Activated CD8-positive, alpha-beta memory T cell treated with anti-CD3 and anti-CD28 coated beads for 1 hour (primary cell): Measurements from ENCODE around the gene TSPO2.
"Not testable (repeated sequence)": the region's sequence is repeated elsewhere in the genome, so short reads cannot be mapped to it uniquely, and the experiment has no call there.

ENCODE experiments used
- DNase-seq, 2 donors: peaks; one replicate each; pipeline ENCODE4 v3.0.0-alpha.2; 2020; ENCODE audit warnings: low read depth in 1 of 2; ENCODE audit errors: extremely low read depth in 1 of 2

Gene TSPO2, protein sequence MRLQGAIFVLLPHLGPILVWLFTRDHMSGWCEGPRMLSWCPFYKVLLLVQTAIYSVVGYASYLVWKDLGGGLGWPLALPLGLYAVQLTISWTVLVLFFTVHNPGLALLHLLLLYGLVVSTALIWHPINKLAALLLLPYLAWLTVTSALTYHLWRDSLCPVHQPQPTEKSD

DNA sequence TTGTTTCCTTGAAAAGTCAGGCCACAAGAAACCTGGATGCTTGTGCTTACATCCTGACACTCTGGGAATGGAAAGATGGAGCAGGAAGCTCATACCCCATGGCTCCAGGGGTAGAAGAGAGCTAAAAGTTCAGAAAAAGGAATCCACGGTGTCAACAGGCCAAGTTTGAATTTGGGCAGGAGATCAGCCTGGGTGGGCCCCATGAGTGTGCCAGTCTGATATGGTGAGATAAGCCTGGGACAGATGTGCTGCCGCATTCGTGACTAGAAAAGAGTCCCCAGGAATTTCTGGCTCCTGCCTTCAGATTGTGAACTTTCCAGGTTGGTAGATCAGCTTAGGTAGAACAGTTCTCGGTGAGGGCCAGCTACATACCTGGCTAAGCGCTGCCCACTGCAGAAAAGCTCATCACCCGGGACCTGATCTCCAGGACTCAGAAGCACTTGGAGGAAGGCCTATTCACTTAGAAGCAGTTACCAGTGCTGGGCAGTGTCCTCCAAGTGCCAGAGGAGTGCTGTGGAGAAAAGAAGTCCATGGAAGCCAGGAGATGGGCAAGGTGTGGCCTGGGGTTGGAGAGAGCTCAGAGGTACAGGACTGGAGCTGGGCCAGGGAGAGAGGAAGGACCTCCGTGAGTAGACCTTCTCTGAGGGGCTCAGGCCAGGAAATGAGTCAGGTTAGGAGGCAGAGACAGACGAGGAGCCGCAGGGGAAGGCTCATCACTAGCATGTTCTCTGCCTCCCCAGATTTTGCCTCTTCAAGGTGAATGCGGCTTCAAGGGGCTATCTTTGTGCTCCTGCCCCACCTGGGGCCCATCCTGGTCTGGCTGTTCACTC is at the start of gene TSPO2:
TSPO2 (plus strand) TSS at position 242 of the 830 bp plus-strand sequence; CDS start at position 761, 519 bp downstream.
- no peak for DNase-seq

- DNase-seq, result no peak
Measured at GRCh38 chr6:40992746-40993145, 49.5 kb upstream of the TSPO2 start.

DNA sequence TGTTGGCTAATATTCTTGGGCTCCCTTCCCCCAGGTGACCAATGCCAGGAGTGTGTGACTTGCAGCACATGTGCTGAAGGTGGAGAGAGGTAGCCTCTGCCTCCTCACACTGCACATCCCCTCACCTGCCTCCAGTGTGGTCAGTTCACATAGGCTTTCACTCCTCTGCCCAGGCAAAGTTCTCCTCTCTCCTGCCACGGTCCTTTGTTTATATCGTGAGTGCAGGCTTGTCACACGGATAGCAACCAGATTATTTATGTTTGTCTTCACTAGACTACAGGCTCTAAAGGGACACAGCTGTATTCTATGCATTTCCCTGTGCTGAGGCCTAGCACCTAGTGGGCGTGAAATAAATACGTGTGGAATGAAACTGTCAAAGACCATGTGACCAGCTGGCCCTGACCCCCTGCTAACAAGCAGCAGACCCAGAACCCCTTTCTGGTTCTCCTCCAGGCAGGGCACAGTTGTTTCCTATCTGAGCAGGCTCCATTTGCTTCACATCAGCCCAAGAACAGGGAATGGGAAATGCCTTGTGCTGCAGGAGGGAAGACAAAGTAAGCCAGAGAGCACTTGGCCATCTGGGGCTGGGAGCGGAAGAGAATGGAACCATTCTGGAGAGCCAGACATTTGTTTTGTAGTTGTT is 45.6 kb upstream of the TSPO2 start:
- DNase-seq, result no peak

DNA sequence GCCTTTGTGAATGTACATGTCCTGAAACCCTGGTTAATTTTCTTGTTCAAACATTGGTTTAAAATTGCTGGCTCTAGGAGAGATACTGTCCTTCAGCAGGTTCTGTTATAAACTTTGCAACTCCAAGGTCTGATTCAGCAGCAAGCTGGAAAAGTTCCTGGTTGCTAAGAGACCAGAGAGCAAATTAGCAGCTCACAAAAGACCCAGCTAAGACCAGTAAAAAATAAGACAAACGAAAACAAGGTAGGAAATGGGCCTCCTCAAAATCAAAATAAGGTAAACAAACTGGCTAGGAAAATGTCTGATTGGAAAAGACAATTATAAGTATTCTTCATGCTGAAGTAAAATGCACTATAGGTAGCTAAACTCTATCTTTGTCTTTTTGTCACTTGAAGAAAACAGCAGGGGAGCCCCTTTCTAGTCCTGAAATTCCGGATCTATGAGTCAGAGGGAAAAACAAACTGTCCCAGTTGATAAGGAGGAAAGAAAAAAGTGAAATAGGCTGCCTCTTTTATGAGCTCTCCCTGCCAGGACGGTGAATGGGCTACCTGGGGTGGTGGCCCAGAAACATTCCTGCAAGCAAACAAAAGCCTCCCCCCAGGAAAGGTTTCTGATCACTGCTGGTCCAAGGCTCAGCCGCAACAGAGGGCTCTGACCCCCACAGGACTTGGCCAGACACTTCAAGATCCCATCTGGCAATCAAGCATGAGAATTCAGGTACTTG is 44.9 kb upstream of the TSPO2 start:
- no peak for DNase-seq

DNA sequence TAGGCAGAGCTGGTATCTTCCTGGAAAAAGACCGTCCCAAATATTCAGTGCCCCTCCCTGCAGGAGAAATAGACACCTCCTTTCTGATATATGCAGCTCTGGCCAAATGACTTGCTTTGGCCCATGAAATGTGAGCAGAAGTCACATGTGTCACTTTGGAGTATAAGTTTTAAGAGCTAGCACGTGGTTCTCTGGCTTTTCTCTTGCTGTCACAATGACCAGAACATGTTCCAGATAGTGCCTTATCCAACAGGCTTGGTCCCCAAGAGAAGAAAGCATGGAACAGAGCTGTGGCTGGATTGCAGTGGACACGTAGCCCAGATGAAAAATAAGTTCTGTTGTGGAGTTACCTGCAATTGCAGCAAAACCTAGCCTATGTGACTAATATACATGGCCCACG is 43.6 kb upstream of the TSPO2 start:
- no peak for DNase-seq

DNA sequence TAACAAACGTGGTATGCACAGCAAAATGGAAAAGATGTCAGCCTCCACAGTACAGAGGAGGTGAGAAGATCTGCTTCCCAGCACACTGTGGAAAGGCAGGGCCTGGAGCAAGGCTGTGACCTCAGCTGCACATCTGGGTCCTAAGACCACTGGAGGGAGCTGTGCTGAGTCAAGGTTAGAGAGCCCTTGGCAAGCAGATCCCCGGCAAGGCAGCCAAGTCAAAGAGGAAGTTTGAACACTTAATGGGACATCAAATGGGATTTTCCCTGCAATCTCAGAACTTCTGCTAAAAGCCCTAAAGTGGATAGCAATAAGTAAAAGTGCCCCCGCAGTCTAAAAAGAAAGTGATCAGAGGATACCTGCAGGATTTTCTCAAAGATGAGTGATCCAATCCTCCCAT is 42.7 kb upstream of the TSPO2 start:
- no peak for DNase-seq

DNA sequence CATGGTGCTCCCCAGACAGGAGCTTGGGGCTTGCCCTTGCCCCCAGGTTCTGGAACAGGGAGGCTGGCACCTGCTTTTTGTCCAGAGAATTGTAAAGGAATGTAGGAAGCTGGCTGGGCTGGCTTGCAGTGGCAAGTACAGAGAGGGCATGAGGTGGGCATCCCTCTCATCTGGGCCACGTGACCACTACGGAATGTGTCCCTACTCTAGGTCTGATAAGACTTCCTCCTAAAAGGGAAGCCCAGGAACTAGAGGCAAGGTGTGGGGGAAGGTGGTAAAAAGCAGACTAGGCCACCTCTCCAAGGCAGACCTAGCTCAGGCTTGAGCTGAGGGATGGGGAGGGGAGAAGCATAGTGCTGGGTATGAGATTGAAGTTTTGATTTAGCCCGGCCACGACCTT is 42.0 kb upstream of the TSPO2 start:
- DNase-seq, result no peak

DNA sequence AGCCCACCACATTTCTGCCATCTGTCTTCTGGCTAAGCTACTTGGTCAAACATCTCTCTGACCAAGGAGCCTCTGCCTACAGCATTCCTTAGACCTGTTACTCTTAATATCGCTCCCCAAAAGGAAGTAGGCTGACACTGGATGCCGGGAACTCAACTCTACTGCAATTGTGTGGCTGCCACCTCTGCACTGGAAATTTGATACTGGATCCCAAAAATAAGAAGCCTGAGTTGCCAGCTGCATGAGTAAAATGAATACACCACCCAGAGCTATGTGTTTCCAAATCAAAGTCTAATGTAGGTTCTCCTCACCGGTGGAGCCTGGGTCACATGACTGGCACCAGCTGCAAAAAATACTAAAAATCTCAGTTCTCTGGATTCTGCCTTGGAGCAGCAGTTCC is 40.1 kb upstream of the TSPO2 start:
- DNase-seq, result no peak

GRCh38 chr6:41006217-41006616 is 36.0 kb upstream of the TSPO2 start:
- peak in 1 of 2 donors; percentile 17 for DNase-seq

DNA sequence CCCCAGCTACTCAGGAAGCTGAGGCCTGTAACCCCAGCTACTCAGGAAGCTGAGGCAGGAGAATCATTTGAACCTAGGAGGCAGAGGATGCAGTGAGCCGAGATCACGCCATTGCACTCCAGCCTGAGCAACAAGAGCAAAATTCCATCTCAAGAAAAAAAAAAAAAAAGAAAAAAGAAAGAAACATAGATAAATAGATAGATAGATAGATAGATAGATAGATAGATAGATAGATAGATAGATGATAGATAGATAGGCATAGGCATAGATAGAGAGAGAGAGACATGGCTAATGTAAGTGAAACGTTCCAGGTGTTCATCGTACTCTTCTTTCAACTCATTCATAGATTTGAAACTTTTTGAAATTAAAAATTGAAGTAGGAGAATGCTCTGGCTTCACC is 35.3 kb upstream of the TSPO2 start:
- DNase-seq, result not testable (repeated sequence)

- DNase-seq, result no peak
Measured at GRCh38 chr6:41008011-41008410, 34.3 kb upstream of the TSPO2 start.

GRCh38 chr6:41009669-41010068 is 32.6 kb upstream of the TSPO2 start:
- DNase-seq, result no peak

GRCh38 chr6:41011673-41012072 is 30.6 kb upstream of the TSPO2 start:
- DNase-seq, result no peak

DNA sequence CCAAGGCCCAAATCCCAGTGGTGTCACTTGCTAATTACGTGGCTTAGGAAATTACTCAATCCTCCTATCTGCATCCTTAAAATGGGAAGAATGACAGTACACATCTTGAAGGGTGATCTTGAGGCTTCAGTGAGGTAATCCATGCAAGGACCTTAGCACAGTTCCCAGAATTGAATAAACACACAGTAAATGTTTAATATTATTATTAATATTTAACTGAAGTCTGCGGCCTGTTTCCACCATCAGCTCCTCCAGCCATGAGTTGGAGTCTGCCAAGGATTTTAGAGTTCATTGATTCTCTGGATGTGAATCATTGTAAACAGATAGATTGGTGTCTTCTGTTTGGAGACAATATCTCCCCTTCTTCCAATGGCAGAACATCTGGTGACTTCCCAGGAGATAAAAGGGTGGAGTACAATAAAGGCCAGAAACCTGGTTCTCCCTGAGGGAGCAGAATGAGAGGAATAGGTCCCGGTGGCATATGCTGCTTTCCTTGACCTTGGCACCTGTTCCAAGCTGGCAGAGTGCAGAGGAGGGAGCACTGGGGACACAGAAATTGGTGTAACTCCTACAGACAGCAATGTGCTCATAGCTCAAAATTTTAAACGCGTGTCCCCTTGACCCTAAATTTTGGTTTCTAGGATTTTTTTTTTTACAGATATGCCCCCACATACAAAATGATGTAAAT is 28.7 kb upstream of the TSPO2 start:
- no peak for DNase-seq

- DNase-seq, result no peak
Measured at GRCh38 chr6:41014780-41015179, 27.5 kb upstream of the TSPO2 start.

- DNase-seq, result not testable (repeated sequence)
Measured at GRCh38 chr6:41015860-41016259, 26.4 kb upstream of the TSPO2 start.

DNA sequence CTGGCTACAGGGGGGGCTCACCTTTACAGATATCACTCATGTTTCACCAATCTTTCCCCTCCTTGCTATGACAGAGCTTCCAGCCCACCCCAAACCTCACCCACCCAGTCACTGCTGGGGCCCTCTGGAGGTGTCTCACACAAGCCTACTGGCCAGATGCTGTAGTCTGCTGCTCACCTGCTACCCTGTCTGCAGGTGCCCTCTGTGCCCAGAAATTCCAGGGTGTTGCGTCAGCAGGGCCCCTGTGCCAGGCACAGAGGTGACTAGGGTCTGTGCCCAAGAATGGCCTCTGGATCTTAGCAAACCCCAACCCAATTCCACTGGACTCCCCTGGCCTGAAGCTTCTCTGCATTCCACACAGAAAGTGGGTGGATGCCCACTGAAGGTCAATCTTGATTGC is 24.6 kb upstream of the TSPO2 start:
- no peak for DNase-seq

GRCh38 chr6:41021832-41022231 is 20.4 kb upstream of the TSPO2 start:
- no peak for DNase-seq

- DNase-seq, result no peak
Measured at GRCh38 chr6:41022294-41022693, 20.0 kb upstream of the TSPO2 start.

- no peak for DNase-seq
Measured at GRCh38 chr6:41023114-41023513, 19.2 kb upstream of the TSPO2 start.
